ENCODE data around the gene KSR2.

The KSR2 gene

GRCh38 chr12:117844114-117844830 is 124.5 kb downstream of the KSR2 start:
- no peak for DNase-seq (ENCODE audit: low spot score)
- in situ Hi-C loops (cut with MboI; ENCODE audit: low pct_unique_long_range_greater_than_20kb, low sequenced_read_pairs, unreplicated experiment) = no loop called here
- TF ChIP-seq, protein P1, sequence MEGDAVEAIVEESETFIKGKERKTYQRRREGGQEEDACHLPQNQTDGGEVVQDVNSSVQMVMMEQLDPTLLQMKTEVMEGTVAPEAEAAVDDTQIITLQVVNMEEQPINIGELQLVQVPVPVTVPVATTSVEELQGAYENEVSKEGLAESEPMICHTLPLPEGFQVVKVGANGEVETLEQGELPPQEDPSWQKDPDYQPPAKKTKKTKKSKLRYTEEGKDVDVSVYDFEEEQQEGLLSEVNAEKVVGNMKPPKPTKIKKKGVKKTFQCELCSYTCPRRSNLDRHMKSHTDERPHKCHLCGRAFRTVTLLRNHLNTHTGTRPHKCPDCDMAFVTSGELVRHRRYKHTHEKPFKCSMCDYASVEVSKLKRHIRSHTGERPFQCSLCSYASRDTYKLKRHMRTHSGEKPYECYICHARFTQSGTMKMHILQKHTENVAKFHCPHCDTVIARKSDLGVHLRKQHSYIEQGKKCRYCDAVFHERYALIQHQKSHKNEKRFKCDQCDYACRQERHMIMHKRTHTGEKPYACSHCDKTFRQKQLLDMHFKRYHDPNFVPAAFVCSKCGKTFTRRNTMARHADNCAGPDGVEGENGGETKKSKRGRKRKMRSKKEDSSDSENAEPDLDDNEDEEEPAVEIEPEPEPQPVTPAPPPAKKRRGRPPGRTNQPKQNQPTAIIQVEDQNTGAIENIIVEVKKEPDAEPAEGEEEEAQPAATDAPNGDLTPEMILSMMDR (IDR thresholded peaks at IDR 0.05; ENCODE audit: extremely low read depth, insufficient read depth, missing control alignments) = no peak

DNA sequence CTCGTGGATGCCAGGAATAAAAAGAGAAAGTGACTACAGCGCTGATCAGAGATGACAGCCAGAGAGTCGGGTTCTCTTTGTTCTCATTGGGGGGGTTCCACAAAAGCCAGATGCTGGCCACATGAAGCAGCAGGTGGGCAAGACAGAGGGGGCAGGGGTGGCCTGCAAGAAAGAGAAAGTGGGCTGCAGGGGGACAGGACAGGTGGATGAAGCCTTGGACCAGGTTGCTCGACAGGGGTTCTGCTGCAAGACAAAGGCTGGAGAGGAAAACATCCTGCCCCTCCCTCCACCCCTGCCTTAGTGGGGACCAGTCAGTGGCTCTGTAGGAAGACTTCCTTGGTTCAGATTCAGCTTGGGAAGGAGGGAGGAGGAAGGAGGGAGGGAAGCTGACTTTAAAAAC is 126.2 kb downstream of the KSR2 start:
- in situ Hi-C loops (cut with MboI; ENCODE audit: low pct_unique_long_range_greater_than_20kb, low sequenced_read_pairs, unreplicated experiment) = no loop called here
- no peak for DNase-seq (ENCODE audit: low spot score)
- TF ChIP-seq, protein P1 (IDR thresholded peaks at IDR 0.05; ENCODE audit: extremely low read depth, insufficient read depth, missing control alignments) = no peak

DNA sequence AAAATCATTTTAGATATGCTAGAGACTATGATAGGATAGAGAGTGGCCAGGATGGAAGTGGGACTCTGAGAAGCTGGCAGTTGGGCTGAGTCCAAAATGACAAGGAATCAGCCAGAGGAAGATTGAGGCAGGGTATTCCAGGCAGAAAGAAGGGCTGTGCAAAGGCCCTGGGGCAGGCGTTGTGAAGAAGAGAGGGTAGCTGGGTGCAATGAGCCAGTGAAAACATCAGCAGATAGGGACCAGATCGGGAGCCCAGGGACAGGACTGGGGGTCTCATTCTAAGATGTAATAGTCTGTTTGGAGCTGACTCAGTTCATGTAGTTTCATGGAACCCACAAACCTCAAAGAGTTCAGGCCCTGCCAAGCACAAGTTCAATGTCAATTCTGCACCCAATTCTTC is 126.6 kb downstream of the KSR2 start:
- no peak for DNase-seq (ENCODE audit: low spot score)
- TF ChIP-seq, protein P1 (IDR thresholded peaks at IDR 0.05; ENCODE audit: extremely low read depth, insufficient read depth, missing control alignments) = no peak
- in situ Hi-C loops (cut with MboI; ENCODE audit: low pct_unique_long_range_greater_than_20kb, low sequenced_read_pairs, unreplicated experiment) = no loop called here

DNA sequence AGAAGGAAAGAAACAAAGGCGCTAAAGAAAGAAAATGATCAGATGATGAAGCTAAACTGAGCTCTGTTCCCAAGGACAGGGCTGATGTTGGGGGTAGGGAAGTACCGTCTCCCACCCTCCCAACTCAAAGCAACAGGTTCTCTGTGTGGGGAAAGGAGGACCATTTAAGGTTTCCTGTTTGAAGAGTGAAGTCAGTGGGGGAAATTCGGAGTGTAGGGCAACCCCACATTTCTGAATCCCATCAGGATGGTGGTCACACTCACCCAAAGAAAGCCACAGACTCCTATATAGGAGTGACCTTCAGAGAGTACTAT is 131.1 kb downstream of the KSR2 start:
- in situ Hi-C loops (cut with MboI; ENCODE audit: low pct_unique_long_range_greater_than_20kb, low sequenced_read_pairs, unreplicated experiment) = no loop called here
- no peak for DNase-seq (ENCODE audit: low spot score)
- TF ChIP-seq, protein P1 (IDR thresholded peaks at IDR 0.05; ENCODE audit: extremely low read depth, insufficient read depth, missing control alignments) = no peak

DNA sequence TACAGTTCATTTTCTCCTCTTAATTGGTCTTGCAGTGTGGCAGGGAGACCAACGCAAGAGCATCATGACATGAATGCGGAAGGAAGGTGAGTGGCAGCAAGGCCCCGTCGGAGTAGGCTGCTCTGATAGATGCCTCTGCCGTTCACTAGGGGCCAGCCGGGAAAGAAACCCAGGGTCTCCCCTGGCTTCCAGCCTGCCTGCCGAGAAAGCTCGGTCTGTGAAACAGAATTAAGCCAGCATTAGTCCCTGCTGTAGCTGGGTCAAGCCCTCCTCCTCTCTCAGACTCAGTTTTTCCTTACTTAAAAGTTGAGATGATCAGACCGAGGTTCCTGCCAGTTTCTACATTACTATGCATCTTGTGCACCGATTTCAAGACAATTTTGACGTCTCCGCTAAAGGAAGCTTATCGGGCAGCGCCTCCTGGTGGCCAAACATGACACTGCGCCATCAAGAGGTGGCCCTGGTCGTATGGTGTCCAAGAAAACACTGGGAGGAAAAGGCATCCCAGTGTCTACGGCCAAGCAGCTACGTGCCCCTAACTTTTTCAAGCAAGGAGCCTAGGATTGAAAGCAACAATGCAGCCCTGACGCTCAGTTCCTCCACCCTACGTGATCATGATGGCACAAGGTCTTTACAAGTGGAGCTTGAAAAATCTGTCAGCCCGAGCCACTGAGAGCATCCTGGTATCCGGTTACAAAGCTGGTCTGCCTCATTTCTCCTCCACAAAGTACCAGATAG is 131.6 kb downstream of the KSR2 start:
- peak; percentile 77 for DNase-seq (ENCODE audit: low spot score)
- TF ChIP-seq, protein P1 (IDR thresholded peaks at IDR 0.05; ENCODE audit: extremely low read depth, insufficient read depth, missing control alignments) = peak; percentile 95
- in situ Hi-C loops (cut with MboI; ENCODE audit: low pct_unique_long_range_greater_than_20kb, low sequenced_read_pairs, unreplicated experiment) = no loop called here

DNA sequence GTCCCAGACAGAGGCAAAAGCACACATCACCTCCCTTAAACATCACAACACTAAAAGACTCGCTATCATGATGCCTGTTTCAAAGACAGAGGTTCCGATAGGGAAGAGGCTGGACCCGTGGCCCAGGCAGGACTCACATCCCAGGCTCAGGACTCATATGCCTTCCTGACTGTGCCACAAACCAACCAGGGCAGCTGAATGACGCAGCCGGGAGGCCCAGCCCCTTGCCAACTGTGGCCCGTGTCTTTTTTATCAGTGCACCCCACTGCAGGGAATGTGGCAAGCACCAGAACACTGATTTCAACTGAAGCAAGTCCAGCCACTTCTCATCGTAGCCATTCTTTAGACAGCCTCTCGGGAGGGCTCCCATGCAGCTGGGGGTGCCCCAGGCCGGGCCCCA is 132.3 kb downstream of the KSR2 start:
- in situ Hi-C loops (cut with MboI; ENCODE audit: low pct_unique_long_range_greater_than_20kb, low sequenced_read_pairs, unreplicated experiment) = no loop called here
- TF ChIP-seq, protein P1 (IDR thresholded peaks at IDR 0.05; ENCODE audit: extremely low read depth, insufficient read depth, missing control alignments) = no peak
- no peak for DNase-seq (ENCODE audit: low spot score)
